ENCODE data around the gene BCR. TPM values are rescaled to one million over a fixed set of nuclear protein-coding genes. Genes with fewer than 3 reads are reported as not detected.

The BCR gene
- total and polyA plus RNA-seq, 2 donors from 2014 or later, result 45.0 to 97.7 TPM

DNA sequence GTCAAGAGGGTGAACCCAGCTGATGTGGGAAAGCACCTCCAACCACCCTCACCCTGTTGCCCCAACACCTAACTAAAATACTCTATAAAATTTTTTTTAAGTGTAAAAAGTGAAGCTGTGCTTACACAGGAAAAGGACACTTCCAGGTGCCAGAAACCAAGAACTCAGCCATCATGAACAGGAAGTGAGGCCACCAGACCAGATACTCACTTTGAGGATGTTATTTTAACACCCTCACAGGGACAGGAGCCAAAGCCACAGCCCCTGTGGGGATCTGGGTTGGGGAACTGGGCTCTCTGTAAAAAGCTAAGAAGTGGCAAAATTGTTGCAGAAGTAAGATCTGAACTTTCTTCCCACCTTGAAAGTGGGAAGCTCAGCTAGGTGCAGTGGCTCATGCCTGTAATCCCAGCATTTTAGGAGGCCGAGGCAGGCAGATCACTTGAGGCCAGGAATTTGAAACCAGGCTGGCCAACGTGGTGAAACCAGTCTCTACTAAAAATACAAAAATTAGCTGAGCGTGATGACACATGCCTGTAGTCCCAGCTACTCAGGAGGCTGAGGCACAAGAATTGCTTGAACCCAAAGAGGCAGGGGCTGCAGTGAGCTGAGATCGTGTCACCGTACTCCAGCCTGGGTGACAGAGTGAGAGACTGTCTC lies 42.3 kb upstream of the BCR start:
- intact Hi-C loops (cut with DNase I), result no loop called here
- DNase-seq (peak in 1 of 5 donors; percentile 26), FAIRE-seq (no peak)
- peak overlapping the region in 1 of 2 donors; percentile 64 for H3K27ac ChIP-seq (ENCODE audit: low read depth in 2 of 2, low read length in 2 of 2)
- H3K4me1 ChIP-seq (ENCODE audit: control insufficient read depth in 2 of 3, insufficient read depth in 2 of 3, low read depth in 1 of 3, low read length in 3 of 3), result peaks cover 0 to 15% (median 11%) of the 10 kb centered on the region in 3 donors
- no peak overlapping the region for H3K4me3 ChIP-seq (ENCODE audit: low read length in 3 of 3)
- TF ChIP-seq, protein P1, sequence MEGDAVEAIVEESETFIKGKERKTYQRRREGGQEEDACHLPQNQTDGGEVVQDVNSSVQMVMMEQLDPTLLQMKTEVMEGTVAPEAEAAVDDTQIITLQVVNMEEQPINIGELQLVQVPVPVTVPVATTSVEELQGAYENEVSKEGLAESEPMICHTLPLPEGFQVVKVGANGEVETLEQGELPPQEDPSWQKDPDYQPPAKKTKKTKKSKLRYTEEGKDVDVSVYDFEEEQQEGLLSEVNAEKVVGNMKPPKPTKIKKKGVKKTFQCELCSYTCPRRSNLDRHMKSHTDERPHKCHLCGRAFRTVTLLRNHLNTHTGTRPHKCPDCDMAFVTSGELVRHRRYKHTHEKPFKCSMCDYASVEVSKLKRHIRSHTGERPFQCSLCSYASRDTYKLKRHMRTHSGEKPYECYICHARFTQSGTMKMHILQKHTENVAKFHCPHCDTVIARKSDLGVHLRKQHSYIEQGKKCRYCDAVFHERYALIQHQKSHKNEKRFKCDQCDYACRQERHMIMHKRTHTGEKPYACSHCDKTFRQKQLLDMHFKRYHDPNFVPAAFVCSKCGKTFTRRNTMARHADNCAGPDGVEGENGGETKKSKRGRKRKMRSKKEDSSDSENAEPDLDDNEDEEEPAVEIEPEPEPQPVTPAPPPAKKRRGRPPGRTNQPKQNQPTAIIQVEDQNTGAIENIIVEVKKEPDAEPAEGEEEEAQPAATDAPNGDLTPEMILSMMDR (IDR thresholded peaks at IDR 0.05; ENCODE audit: borderline replicate concordance, extremely low read depth, insufficient read depth), result no peak
- peak overlapping the region in 1 of 3 donors; percentile 40 for H3K9ac ChIP-seq (ENCODE audit: low read length in 3 of 3)
- no peaks in the 10 kb centered on the region for H3K9me3 ChIP-seq (ENCODE audit: control insufficient read depth in 2 of 3, insufficient read depth in 1 of 3, low read length in 3 of 3)
- no peaks in the 10 kb centered on the region for H3K36me3 ChIP-seq (ENCODE audit: control insufficient read depth in 2 of 3, insufficient read depth in 3 of 3, low read length in 3 of 3)
- no peaks in the 10 kb centered on the region for H3K27me3 ChIP-seq (ENCODE audit: control insufficient read depth, insufficient read depth, low read length)

DNA sequence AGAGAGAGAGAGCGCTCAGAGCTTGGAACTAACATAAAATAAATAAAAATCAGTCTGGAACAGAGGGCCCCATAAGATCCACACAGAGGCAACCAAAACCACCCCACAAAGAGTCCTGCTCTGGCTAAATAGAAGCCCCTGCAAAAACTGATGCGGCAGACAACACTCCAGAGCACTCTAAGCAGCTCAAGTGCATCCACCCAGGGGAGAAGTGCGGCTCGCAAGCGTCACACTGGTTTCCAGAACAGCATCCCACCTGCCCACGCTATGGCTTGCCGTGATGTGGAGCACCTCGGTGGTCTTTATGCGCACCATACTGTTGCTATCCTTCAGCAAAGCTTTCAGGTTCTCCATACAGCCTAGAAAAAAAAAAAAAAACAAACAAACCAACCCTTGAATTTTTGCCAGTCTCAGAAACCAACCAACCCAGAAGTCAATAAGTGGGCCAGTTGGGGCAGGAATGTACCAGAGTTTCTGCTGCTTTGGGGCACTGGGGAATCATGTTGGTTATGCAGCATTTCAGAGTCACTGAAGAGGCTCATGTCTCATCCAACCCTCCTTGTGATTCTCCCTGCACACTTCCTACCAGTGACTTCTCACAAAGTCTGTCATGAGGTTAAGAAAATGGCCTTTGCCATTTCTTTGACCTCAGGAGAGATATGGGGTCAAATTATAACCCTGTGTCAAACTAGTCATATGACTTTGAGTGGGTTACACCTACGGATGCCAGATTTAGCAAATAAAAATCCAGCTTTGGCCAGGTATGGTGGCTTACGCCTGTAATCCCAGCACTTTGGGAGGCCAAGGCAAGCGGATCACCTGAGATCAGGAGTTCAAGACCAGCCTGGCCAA lies 41.5 kb upstream of the BCR start:
- Histone ChIP-seq H3K4me1 (ENCODE audit: control insufficient read depth in 2 of 3, insufficient read depth in 2 of 3, low read depth in 1 of 3, low read length in 3 of 3) (peaks cover 0 to 15% (median 11%) of the 10 kb centered on the region in 3 donors), H3K27ac (ENCODE audit: low read depth in 2 of 2, low read length in 2 of 2) (peak overlapping the region; percentile 38 to 64), H3K36me3 (ENCODE audit: control insufficient read depth in 2 of 3, insufficient read depth in 3 of 3, low read length in 3 of 3) (no peaks in the 10 kb centered on the region), H3K4me3 (ENCODE audit: low read length in 3 of 3) (no peak overlapping the region), H3K27me3 (ENCODE audit: control insufficient read depth, insufficient read depth, low read length) (no peaks in the 10 kb centered on the region), H3K9ac (ENCODE audit: low read length in 3 of 3) (no peak overlapping the region), H3K9me3 (ENCODE audit: control insufficient read depth in 2 of 3, insufficient read depth in 1 of 3, low read length in 3 of 3) (no peaks in the 10 kb centered on the region)
- intact Hi-C loops (cut with DNase I), result no loop called here
- TF ChIP-seq, protein P1 (IDR thresholded peaks at IDR 0.05; ENCODE audit: borderline replicate concordance, extremely low read depth, insufficient read depth), result no peak
- FAIRE-seq (no peak), DNase-seq (peak in 1 of 5 donors; percentile 45)

DNA sequence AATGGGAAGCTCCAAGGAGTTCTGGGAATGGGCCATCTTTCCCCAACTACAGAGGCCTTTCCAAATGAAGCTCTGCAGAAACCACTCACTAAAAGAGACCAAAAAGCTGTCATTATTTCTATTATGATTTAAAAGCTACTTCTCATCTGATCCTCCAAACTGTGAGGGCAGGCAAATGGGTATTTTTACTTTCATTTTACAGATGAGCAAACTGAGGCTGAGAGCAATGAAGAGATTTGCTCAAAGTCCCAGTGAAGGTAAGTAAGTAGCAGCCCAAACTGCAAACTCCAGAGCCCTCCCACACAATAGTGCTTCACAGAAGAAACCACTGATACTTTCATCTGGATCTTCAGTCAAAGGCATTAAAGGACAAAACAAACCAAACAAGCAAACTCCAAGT lies 39.9 kb upstream of the BCR start:
- DNase-seq (no peak), FAIRE-seq (no peak)
- Histone ChIP-seq H3K4me3 (ENCODE audit: low read length in 3 of 3) (no peak overlapping the region), H3K27me3 (ENCODE audit: control insufficient read depth, insufficient read depth, low read length) (no peaks in the 10 kb centered on the region), H3K27ac (ENCODE audit: low read depth in 2 of 2, low read length in 2 of 2) (no peak overlapping the region), H3K9me3 (ENCODE audit: control insufficient read depth in 2 of 3, insufficient read depth in 1 of 3, low read length in 3 of 3) (no peaks in the 10 kb centered on the region), H3K9ac (ENCODE audit: low read length in 3 of 3) (peak overlapping the region in 1 of 3 donors; percentile 34), H3K36me3 (ENCODE audit: control insufficient read depth in 2 of 3, insufficient read depth in 3 of 3, low read length in 3 of 3) (no peaks in the 10 kb centered on the region), H3K4me1 (ENCODE audit: control insufficient read depth in 2 of 3, insufficient read depth in 2 of 3, low read depth in 1 of 3, low read length in 3 of 3) (peaks cover 4 to 23% (median 11%) of the 10 kb centered on the region in 3 donors)
- TF ChIP-seq, protein P1 (IDR thresholded peaks at IDR 0.05; ENCODE audit: borderline replicate concordance, extremely low read depth, insufficient read depth), result no peak
- intact Hi-C loops (cut with DNase I), result no loop called here
